Sciatic nerve (tissue), 2 donors: ENCODE data around the gene TSPAN31. TPM values are rescaled to one million over a fixed set of nuclear protein-coding genes. Genes with fewer than 3 reads are reported as not detected.
A peak's percentile ranks its signal among the peaks of the same experiment; 100 is the strongest.
"Not testable (repeated sequence)": the region's sequence is repeated elsewhere in the genome, so short reads cannot be mapped to it uniquely, and the experiment has no call there.

Experiments
- ATAC-seq: fragments of 200-7000 bp; cut with Tn5 transposase; one replicate; pipeline ENCODE4 v1.9.1; 2020; ENCODE audit warnings: mild to moderate bottlenecking, moderate library complexity
- DNase-seq: peaks from one replicate; pipeline ENCODE4 v3.0.0-alpha.2; 2020; ENCODE audit warnings: low spot score
- intact Hi-C: fragments of 100-400 bp; cut with DNase I; formaldehyde crosslinking; loops from one replicate; pipeline ENCODE4 v1.14.2; 2022
- total RNA-seq: library from RNA; stranded (reverse); fragmentation: NEBNext Ultra II Directional; extraction: Animal tissue kit (Norgen Biotek cat#: 25700); gene quantifications from one replicate; pipeline ENCODE4 v1.2.1, GENCODE V29; 2021
- donor health status: DM: no; HTN: no; CAD: no.
- donor health status: DM: no; HTN: no; CAD: no.

Gene TSPAN31
- total RNA-seq, 1 donor from 2014 or later, result 37.1 TPM

GRCh38 chr12:57720606-57721595 lies 23.9 kb upstream of the TSPAN31 start:
- ATAC-seq (peak; percentile 7), DNase-seq (no peak)
- intact Hi-C loops, result no loop called here

DNA sequence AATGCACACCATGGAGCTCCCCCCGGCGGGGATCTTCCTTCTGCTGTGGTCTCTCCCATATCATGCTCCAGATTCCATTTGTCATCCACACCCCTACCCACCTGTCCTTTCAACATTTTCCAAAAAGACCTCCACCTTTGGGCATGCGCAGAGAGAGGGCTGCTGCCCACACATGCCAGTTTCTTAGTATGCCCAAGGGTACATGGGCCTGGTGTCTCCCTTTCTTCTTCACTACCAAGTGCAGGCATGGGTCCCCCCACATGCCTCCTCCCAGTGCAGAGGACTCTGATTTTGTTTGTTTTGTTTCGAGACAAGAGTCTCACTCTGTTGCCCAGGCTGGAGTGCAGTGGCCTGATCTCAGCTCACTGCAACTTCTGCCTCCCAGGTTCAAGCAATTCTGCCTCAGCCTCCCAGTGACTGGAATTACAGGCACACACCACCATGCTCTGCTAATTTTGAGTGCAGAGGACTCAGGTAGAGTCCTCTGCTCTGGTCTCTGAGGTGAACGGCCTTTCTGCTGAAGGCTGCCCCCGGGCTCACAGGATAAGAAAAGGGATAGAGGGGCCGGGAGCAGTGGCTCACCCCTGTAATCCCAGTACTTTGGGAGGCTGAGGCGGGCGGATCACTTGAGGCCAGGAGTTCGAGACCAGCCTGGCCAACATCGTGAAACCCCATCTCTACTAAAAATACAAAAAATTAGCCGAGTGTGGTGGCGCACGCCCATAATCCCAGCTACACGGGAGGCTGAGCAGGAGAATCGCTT lies 22.8 kb upstream of the TSPAN31 start:
- ATAC-seq, DNase-seq, intact Hi-C loops: not testable (repeated sequence)

- intact Hi-C loops, result no loop called here
- no peak for DNase-seq
These were observed 21.9 kb upstream of the TSPAN31 start for GRCh38 chr12:57722716-57723629.

GRCh38 chr12:57723630-57723962 lies 21.2 kb upstream of the TSPAN31 start:
- ATAC-seq (no peak), DNase-seq (no peak)
- intact Hi-C loops, result no loop called here

More at GRCh38 chr12:57722716-57723629, 21.9 kb upstream of the TSPAN31 start:
- no peak for ATAC-seq

DNA sequence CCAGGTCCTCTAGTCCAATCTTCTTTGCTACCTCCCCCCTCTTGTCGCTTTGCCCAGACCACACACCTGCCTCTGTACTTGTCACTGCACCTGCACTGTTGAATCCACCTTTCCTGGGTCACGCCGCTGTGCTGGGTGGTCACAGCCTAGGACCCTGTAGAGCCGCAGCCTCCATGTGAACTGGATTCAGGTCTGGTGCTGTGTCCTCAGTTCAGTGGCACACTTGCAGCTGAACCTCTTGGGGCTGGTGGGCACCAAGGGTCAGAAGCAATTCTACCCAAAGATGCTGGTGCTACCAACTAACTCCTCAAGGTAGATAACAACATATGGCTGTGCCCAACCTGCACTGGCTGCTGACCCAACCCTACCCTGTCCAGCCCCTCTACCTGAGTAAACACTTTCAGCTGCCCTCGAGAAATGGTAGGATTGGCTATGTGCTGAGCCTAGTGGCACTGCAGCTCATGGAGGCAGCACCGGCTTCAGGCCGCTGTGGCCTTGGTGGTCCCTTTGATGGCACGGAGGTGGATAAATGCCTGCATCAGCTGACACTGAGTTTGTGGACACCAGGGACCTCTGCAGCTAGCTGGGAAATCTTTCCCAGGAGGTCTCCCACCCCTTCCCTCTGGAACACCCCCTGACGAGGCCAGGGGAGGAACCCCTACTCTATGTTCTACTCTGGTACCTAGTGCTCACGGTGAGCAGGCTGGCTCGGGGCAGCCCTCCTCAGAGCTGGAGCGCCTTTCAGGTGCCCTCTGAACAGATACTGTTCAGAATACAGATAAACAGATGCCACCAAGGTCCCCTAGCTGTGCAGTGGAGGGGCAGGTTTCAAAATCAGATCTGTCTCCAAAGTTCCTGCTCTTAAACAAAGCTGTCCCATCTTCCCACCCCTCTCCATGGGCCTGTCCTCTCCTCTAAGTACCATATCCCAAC lies 20.6 kb upstream of the TSPAN31 start:
- intact Hi-C loops, result no loop called here
- no peak for DNase-seq
- ATAC-seq, result no peak

- ATAC-seq (no peak), DNase-seq (no peak)
- intact Hi-C loops, result no loop called here
These were observed 19.7 kb upstream of the TSPAN31 start for GRCh38 chr12:57724936-57725740.

DNA sequence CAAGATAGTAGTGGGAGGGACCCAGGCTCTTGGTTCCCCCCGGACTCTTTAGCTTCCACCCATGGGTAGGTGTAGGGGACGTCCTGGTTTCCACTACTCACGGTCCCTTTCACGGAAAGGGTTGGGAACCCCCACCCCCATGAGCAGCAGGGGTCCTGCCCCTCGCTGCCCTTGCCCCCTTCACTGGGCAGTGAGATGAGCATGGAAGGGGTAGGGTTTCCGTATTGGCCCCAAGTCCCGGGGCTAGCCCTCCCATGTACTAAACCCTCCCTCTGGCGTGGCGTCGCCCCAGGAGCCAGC lies 19.0 kb upstream of the TSPAN31 start:
- no peak for ATAC-seq
- intact Hi-C loops, result no loop called here
- DNase-seq, result no peak

DNA sequence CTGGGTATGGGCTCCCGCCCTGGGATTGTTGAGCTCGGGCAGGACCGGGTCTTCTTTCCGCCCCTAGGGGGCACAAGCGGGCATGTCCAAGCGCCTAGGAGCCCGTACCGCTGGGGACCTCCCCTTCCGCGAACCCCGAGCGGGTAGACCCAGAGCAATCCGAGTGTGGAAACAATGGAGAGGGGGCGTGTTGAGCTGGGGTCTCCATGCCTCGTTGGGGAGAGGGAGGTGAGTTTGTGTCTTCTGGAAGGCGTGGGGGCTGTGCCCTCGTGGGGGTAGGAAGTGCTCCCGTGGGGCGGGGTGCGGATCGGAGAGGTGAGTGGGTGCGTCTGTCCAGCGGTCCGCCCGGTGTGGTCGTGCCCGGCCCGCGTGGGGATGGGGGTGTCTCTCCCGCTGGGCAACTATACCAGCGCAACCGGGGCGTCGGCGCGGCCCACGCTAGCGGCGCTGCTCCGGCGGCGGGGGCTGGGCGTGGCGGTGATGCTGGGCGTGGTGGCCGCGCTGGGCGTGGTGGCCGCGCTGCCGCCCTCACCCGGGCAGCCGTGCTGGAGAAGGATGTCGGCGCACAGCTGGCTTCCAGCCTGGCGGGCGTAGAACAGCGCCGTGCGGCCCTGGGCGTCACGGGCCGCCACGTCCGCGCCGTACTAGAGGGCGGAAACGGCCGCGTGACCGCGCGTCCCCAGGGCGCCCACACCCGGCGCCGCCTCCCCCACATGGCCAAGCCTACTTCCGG lies 18.5 kb upstream of the TSPAN31 start:
- intact Hi-C loops, result no loop called here
- ATAC-seq, result peak; percentile 65
- DNase-seq, result peak; percentile 82

GRCh38 chr12:57726884-57727757 lies 17.7 kb upstream of the TSPAN31 start:
- peak; percentile 38 for ATAC-seq
- intact Hi-C loops, result no loop called here
- DNase-seq, result no peak

GRCh38 chr12:57727758-57728395 lies 17.0 kb upstream of the TSPAN31 start:
- DNase-seq, result no peak
- ATAC-seq, result no peak
- intact Hi-C loops, result no loop called here

GRCh38 chr12:57729321-57729844 lies 15.5 kb upstream of the TSPAN31 start:
- DNase-seq, result no peak
- intact Hi-C loops, result no loop called here
- no peak for ATAC-seq

DNA sequence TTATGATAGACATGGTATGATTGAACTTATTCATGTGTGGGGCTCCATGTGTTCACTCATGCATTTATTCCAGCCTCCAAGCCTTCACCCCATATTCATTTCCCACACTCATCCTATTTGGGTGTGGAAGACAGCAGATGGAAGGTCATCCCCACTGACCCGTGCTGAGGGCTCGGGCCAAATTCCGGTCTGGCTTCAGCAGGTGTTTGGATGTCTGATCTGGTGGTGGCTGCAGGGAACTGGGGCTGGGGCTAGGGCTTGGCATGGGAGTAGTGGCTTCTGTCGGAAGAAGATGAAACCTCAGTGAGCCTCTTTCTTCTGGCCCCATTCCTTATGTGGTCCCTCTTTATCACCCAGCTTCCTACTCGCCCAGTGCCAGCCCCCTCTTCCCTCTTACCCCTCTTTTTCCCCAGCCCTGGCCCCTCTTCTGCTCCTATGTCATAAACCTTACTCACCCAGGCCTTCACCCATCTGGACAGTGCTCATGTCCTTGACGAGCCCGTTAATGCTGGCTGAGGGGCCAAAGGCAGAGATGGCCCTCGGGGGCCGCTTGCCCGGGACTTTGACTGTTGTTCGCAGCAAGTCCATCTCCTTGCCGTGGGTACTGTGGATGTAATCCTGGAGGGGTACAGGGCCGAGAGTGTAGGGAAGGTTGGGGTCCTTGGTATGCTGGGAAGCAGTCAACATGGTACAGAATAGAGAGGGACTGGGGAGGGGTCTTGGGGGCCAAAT lies 14.3 kb upstream of the TSPAN31 start:
- no peak for DNase-seq
- ATAC-seq, result no peak
- intact Hi-C loops, result no loop called here

GRCh38 chr12:57731411-57732080 lies 13.3 kb upstream of the TSPAN31 start:
- intact Hi-C loops, result no loop called here
- ATAC-seq, result no peak
- peak; percentile 53 for DNase-seq

DNA sequence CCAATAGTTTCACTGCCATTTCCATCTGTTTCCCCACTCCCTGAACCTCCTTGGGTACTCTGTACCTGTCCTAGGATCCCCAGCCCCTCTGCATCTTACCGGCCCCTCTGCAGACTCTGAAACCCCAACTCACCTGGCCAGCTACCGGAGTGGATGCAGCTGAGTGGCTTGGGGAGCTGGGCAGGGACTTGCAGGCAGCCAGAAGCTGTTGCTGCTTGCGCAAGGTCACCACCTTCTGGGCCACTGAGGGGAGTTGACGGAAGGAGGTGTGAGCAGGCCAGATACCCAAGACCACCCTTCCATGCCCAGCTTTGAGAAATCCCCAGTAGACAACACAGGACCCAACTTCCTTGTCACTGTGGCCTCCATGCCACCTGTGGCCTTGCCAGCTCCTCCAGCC lies 12.6 kb upstream of the TSPAN31 start:
- ATAC-seq, result no peak
- intact Hi-C loops, result no loop called here

More for the DNA sequence above, 12.6 kb upstream of the TSPAN31 start:
- DNase-seq, result peak; percentile 21
